H1 (cell line): Measurements from ENCODE around the gene TMA7B. TPM values are rescaled to one million over a fixed set of nuclear protein-coding genes. Genes with fewer than 3 reads are reported as not detected.

Experiments used
- BACH1 ChIP-seq: IDR thresholded peaks from 2 replicates; pipeline ENCODE4 v1.6.1; 2012; ENCODE audit warnings: low read length, improper control_type of control experiment
- EP300 ChIP-seq, 2 experiments: IDR thresholded peaks; 1 replicate in 1 of 2; 2 replicates in 1 of 2; pipeline ENCODE4 v1.6.1; 2011 to 2012; ENCODE audit warnings: low read depth in 2 of 2, low read length in 2 of 2, mild to moderate bottlenecking in 2 of 2, borderline replicate concordance in 1 of 2, inconsistent platforms in 1 of 2, moderate library complexity in 1 of 2
- EZH2 ChIP-seq: fragments of 200-600 bp; sonication (generic); IDR thresholded peaks from 2 replicates; pipeline ENCODE4 v1.7.1; 2012; ENCODE audit warnings: low read depth, mild to moderate bottlenecking, moderate library complexity, low read length, inconsistent platforms; ENCODE audit not compliant: severe bottlenecking
- GABPA ChIP-seq: IDR thresholded peaks from 2 replicates; pipeline ENCODE4 v1.6.1; 2011; ENCODE audit warnings: mild to moderate bottlenecking, low read length, moderate library complexity, borderline replicate concordance; ENCODE audit not compliant: insufficient read depth
- HDAC6 ChIP-seq: IDR thresholded peaks from one replicate; pipeline ENCODE4 v1.7.1; 2012; ENCODE audit warnings: low read depth, mild to moderate bottlenecking, inconsistent platforms, low read length, moderate library complexity
- POLR2AphosphoS5 ChIP-seq: IDR thresholded peaks from 2 replicates; pipeline ENCODE4 v1.6.1; 2011; ENCODE audit warnings: low read depth, low read length
- RNF2 ChIP-seq: fragments of 200-900, 300-1000 bp; sonication (generic); IDR thresholded peaks from 2 replicates; pipeline ENCODE4 v1.7.1; 2016; ENCODE audit warnings: borderline replicate concordance, low read depth, mild to moderate bottlenecking, antibody characterized with exemption, low read length; ENCODE audit not compliant: poor library complexity, severe bottlenecking; ENCODE audit errors: missing control alignments
- SP2 ChIP-seq: IDR thresholded peaks from 2 replicates; pipeline ENCODE4 v1.6.1; 2012; ENCODE audit warnings: mild to moderate bottlenecking, low read length, inconsistent platforms
- SRF ChIP-seq: IDR thresholded peaks from 2 replicates; pipeline ENCODE4 v1.6.1; 2011; ENCODE audit warnings: mild to moderate bottlenecking, low read depth, low read length, moderate library complexity
- polyA plus RNA-seq, 7 experiments: library from polyadenylated mRNA; depleted of rRNA in 3 of 7; stranded (reverse) in 5 of 7; unstranded in 2 of 7; fragments of >200 nt in 5 of 7; fragments of 200-250 nt in 2 of 7; gene quantifications; 1 replicate in 5 of 7; 2 replicates in 1 of 7; 4 replicates in 1 of 7; pipeline versions ENCODE4 v1.2.1 to v1.2.3, GENCODE V29; 2011 to 2013; ENCODE audit warnings: missing spikeins in 2 of 7, mixed read lengths in 2 of 7
- total RNA-seq: library from RNA; stranded (reverse); fragmentation: NEBNext Ultra II Directional; extraction: Animal tissue kit (Norgen Biotek cat#: 25700); gene quantifications from 2 replicates; pipeline ENCODE4 v1.2.1, GENCODE V29; 2021

The TMA7B gene
- total and polyA plus RNA-seq, 2 of the 8 experiments (the other 6 are each of a cell fraction or from before 2014, with no cell fraction given): not detected

- TF ChIP-seq BACH1: no peak
- TF ChIP-seq SRF: no peak
- TF ChIP-seq EZH2: no peak
- TF ChIP-seq HDAC6: no peak
- TF ChIP-seq RNF2: no peak
- TF ChIP-seq GABPA: no peak
- no peak for TF ChIP-seq EP300 (IDR thresholded peaks at IDR 0.05; ENCODE audit: borderline replicate concordance in 1 of 2, low read depth in 2 of 2, low read length in 2 of 2)
- no peak for TF ChIP-seq SP2
- TF ChIP-seq POLR2AphosphoS5: no peak
These were observed 49.2 kb upstream of the TMA7B start (continued) for GRCh38 chr22:39910876-39911613.
